ENCODE results near the gene DDO.

The DDO gene

GRCh38 chr6:110456694-110457093 lies 41.3 kb upstream of the DDO start:
- H3K4me3 ChIP-seq (ENCODE audit: low read depth, low read length), result no peak overlapping the region
- no peak for DNase-seq (ENCODE audit: low read depth)
- TF ChIP-seq CTCF (IDR thresholded peaks at IDR 0.05; ENCODE audit: insufficient read depth, low read depth, low read length, missing control alignments), result no peak

GRCh38 chr6:110449541-110449895 lies 34.1 kb upstream of the DDO start:
- DNase-seq (ENCODE audit: low read depth), result no peak

GRCh38 chr6:110448846-110449540 lies 33.6 kb upstream of the DDO start:
- no peak for DNase-seq (ENCODE audit: low read depth)
- no peak overlapping the region for H3K4me3 ChIP-seq (ENCODE audit: low read depth, low read length)
- no peak for TF ChIP-seq CTCF (IDR thresholded peaks at IDR 0.05; ENCODE audit: insufficient read depth, low read depth, low read length, missing control alignments)

More at GRCh38 chr6:110449541-110449895, 34.1 kb upstream of the DDO start:
- no peak overlapping the region for H3K4me3 ChIP-seq (ENCODE audit: low read depth, low read length)
- TF ChIP-seq CTCF (IDR thresholded peaks at IDR 0.05; ENCODE audit: insufficient read depth, low read depth, low read length, missing control alignments), result no peak

GRCh38 chr6:110447761-110448160 lies 32.4 kb upstream of the DDO start:
- DNase-seq (ENCODE audit: low read depth), result no peak
- no peak for TF ChIP-seq CTCF (IDR thresholded peaks at IDR 0.05; ENCODE audit: insufficient read depth, low read depth, low read length, missing control alignments)
- no peak overlapping the region for H3K4me3 ChIP-seq (ENCODE audit: low read depth, low read length)

- H3K4me3 ChIP-seq (ENCODE audit: low read depth, low read length), result no peak overlapping the region
- TF ChIP-seq CTCF (IDR thresholded peaks at IDR 0.05; ENCODE audit: insufficient read depth, low read depth, low read length, missing control alignments), result no peak
- DNase-seq (ENCODE audit: low read depth), result no peak
These were observed 31.0 kb upstream of the DDO start for GRCh38 chr6:110446405-110446804.

GRCh38 chr6:110440026-110440425 lies 24.7 kb upstream of the DDO start:
- no peak for DNase-seq (ENCODE audit: low read depth)
- no peak overlapping the region for H3K4me3 ChIP-seq (ENCODE audit: low read depth, low read length)
- TF ChIP-seq CTCF (IDR thresholded peaks at IDR 0.05; ENCODE audit: insufficient read depth, low read depth, low read length, missing control alignments), result no peak

- DNase-seq (ENCODE audit: low read depth), result no peak
- TF ChIP-seq CTCF (IDR thresholded peaks at IDR 0.05; ENCODE audit: insufficient read depth, low read depth, low read length, missing control alignments), result no peak
- H3K4me3 ChIP-seq (ENCODE audit: low read depth, low read length), result no peak overlapping the region
These were observed 24.0 kb upstream of the DDO start for GRCh38 chr6:110439356-110439755.
